Loucy (cell line): Measurements from ENCODE around the gene NKAP.

Experiments
- H2AFZ ChIP-seq: fragments of 200-600 bp; sonication (generic); 2 replicates; pipeline ENCODE4 v1.6.0; 2016; ENCODE audit warnings: antibody characterized with exemption, mild to moderate bottlenecking, low read length, moderate library complexity
- H3F3A ChIP-seq: fragments of 200-600 bp; 2 replicates; pipeline ENCODE4 v1.6.0; 2016; ENCODE audit warnings: antibody characterized with exemption, low read depth, mild to moderate bottlenecking
- H3K27me3 ChIP-seq: fragments of 200-600 bp; sonication (generic); 2 replicates; pipeline ENCODE4 v1.6.1; 2014; ENCODE audit warnings: low read length, mild to moderate bottlenecking; ENCODE audit not compliant: insufficient read depth, poor library complexity, severe bottlenecking
- H3K36me3 ChIP-seq: fragments of 200-600 bp; sonication (generic); 2 replicates; pipeline ENCODE4 v1.6.1; 2016; ENCODE audit warnings: low read length; ENCODE audit not compliant: insufficient read depth
- H3K4me1 ChIP-seq: fragments of 200-600 bp; sonication (generic); 2 replicates; pipeline ENCODE4 v1.5.1; 2014; ENCODE audit warnings: low read length, mild to moderate bottlenecking; ENCODE audit not compliant: insufficient read depth, poor library complexity, severe bottlenecking
- H3K4me2 ChIP-seq: fragments of 200-600 bp; sonication (generic); 2 replicates; pipeline ENCODE4 v1.6.0; 2014; ENCODE audit warnings: antibody characterized with exemption, low read length, low read depth, mild to moderate bottlenecking; ENCODE audit not compliant: poor library complexity, severe bottlenecking
- H3K4me3 ChIP-seq: fragments of 200-600 bp; sonication (generic); 2 replicates; pipeline ENCODE4 v1.5.1; 2014; ENCODE audit warnings: low read length, mild to moderate bottlenecking, mixed read lengths; ENCODE audit not compliant: poor library complexity, severe bottlenecking
- H3K79me2 ChIP-seq: fragments of 200-600 bp; sonication (generic); 2 replicates; pipeline ENCODE4 v1.6.1; 2014; ENCODE audit warnings: low read length; ENCODE audit not compliant: insufficient read depth
- H3K9ac ChIP-seq: fragments of 200-600 bp; sonication (generic); 2 replicates; pipeline ENCODE4 v1.6.0; 2014; ENCODE audit warnings: mild to moderate bottlenecking, low read depth, low read length, moderate library complexity; ENCODE audit not compliant: poor library complexity, severe bottlenecking
- H3K9me2 ChIP-seq: fragments of 200-600 bp; sonication (generic); replicated peaks from 2 replicates; pipeline ENCODE4 v1.6.1; 2016; ENCODE audit warnings: low read depth, low read length, mixed read lengths
- H3K9me3 ChIP-seq: fragments of 200-600 bp; sonication (generic); 2 replicates; pipeline ENCODE4 v1.6.1; 2014; ENCODE audit warnings: mild to moderate bottlenecking, antibody characterized with exemption, low read length, low read depth; ENCODE audit not compliant: insufficient read depth
- H4K20me1 ChIP-seq: fragments of 200-600 bp; sonication (generic); 2 replicates; pipeline ENCODE4 v1.6.0; 2014; ENCODE audit warnings: antibody characterized with exemption, low read length, mild to moderate bottlenecking; ENCODE audit not compliant: insufficient read depth, poor library complexity, severe bottlenecking
- EZH2phosphoT487 ChIP-seq: fragments of 200-600 bp; IDR thresholded peaks from 2 replicates; pipeline ENCODE4 v1.6.1; 2018; ENCODE audit warnings: antibody characterized with exemption, mild to moderate bottlenecking, moderate library complexity, borderline replicate concordance
- TF ChIP-seq, protein P1 (sequence below): fragments of 200-600 bp; sonication (generic); conservative IDR thresholded peaks from 2 replicates; pipeline ENCODE4 v1.5.1; 2014; ENCODE audit warnings: mild to moderate bottlenecking, antibody characterized with exemption, low read length

Gene NKAP

DNA sequence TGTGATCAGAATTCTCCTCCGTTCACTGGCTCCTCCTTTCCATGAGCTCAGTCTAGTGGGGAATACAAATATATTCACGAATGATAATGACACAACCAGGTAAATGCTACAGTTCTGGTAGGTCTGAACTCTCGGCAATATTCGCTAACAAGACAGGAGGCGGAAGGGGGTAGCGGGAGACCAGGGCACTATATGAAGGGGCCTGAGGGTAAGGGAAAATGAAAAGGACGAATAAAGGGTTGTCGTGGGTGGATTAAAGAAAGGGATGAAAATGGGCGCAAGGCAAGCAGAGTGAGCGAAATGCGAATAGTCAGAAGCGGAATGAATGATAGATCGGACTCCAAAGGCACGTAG is 743 bp downstream of the NKAP start:
- peaks cover 18% of the 10 kb centered on the region; the same call in 1 of the 2 replicates for H3K79me2 ChIP-seq
- H3K36me3 ChIP-seq: no peaks in the 10 kb centered on the region
- H3K9me2 ChIP-seq: no peaks in the 10 kb centered on the region
- H3K4me1 ChIP-seq: no peaks in the 10 kb centered on the region
- no peaks in the 10 kb centered on the region for H3K9me3 ChIP-seq
- peak overlapping the region; percentile 76 for H3K9ac ChIP-seq
- peak overlapping the region; percentile 98 for H2AFZ ChIP-seq
- peak overlapping the region; percentile 80 for H3K4me2 ChIP-seq
- TF ChIP-seq, protein P1, sequence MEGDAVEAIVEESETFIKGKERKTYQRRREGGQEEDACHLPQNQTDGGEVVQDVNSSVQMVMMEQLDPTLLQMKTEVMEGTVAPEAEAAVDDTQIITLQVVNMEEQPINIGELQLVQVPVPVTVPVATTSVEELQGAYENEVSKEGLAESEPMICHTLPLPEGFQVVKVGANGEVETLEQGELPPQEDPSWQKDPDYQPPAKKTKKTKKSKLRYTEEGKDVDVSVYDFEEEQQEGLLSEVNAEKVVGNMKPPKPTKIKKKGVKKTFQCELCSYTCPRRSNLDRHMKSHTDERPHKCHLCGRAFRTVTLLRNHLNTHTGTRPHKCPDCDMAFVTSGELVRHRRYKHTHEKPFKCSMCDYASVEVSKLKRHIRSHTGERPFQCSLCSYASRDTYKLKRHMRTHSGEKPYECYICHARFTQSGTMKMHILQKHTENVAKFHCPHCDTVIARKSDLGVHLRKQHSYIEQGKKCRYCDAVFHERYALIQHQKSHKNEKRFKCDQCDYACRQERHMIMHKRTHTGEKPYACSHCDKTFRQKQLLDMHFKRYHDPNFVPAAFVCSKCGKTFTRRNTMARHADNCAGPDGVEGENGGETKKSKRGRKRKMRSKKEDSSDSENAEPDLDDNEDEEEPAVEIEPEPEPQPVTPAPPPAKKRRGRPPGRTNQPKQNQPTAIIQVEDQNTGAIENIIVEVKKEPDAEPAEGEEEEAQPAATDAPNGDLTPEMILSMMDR: no peak
- TF ChIP-seq EZH2phosphoT487: no peak
- no peaks in the 10 kb centered on the region for H3K27me3 ChIP-seq
- H3K4me3 ChIP-seq: peak overlapping the region; percentile 91
- no peaks in the 10 kb centered on the region for H3F3A ChIP-seq
- H4K20me1 ChIP-seq: peaks cover 4% of the 10 kb centered on the region

DNA sequence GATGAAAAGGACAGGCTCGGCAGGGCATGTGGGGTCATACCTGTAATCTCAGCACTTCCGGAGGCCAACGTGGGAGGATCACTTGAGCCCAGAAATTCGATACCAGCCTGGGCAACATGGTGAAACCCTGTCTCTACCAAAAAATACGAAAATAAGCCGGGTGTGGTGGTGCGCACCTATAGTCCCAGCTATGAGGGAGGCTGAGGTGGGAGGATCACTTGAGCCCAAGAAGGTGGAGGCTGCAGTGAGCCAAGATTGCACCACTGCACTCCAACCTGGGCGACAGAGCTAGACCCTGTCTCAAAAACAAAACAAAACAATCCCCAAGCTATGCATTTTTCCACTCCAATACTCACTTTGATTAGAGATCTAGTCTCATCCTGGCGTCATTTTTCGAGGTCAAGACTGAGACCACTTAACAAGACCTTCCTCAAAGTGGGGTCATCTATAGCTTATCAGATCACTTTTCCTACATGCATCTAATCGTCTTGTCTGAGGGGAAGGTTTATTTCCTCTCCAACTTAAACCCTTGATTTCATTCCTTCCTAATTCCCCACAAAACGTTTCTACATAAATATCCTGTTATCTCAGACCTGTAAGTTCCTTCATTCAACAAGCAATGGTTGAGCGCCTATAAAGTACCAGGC is 1.3 kb downstream of the NKAP start:
- Histone ChIP-seq H3K9me3 (no peaks in the 10 kb centered on the region), H3K4me1 (no peaks in the 10 kb centered on the region), H3F3A (no peaks in the 10 kb centered on the region), H3K4me3 (peak overlapping the region; percentile 91), H3K9ac (peak overlapping the region; percentile 76), H3K79me2 (peaks cover 18% of the 10 kb centered on the region; the same call in 1 of the 2 replicates), H4K20me1 (peaks cover 4% of the 10 kb centered on the region), H2AFZ (no peak overlapping the region), H3K36me3 (no peaks in the 10 kb centered on the region), H3K27me3 (no peaks in the 10 kb centered on the region), H3K9me2 (no peaks in the 10 kb centered on the region), H3K4me2 (peak overlapping the region; percentile 80)
- TF ChIP-seq, protein P1: no peak
- no peak for TF ChIP-seq EZH2phosphoT487

DNA sequence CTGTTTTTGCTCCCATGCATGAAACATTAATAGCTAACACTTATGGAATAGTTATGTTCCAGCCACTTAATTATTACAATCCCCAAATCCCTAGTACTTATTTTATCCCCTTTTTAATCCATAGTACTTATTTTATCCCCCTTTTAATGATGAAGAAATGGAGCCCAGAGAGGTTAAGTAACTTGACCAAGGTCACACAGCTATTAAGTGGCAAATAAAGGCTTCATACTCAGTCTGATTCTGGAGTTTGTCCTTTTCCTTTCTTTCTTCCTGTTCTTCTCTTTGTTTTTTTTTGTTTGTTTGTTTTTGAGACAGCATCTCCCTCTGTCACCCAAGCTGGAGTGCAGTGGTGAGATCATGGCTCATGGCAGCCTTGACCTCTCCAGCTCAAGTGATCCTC is 2.2 kb downstream of the NKAP start:
- peaks cover 18% of the 10 kb centered on the region; the same call in 1 of the 2 replicates for H3K79me2 ChIP-seq
- H3K4me1 ChIP-seq: no peaks in the 10 kb centered on the region
- no peak overlapping the region for H2AFZ ChIP-seq
- no peaks in the 10 kb centered on the region for H3K36me3 ChIP-seq
- no peaks in the 10 kb centered on the region for H3K9me3 ChIP-seq
- H3K9ac ChIP-seq: no peak overlapping the region
- peak overlapping the region; percentile 80 for H3K4me2 ChIP-seq
- no peaks in the 10 kb centered on the region for H3K9me2 ChIP-seq
- H3K4me3 ChIP-seq: no peak overlapping the region
- no peaks in the 10 kb centered on the region for H3K27me3 ChIP-seq
- H3F3A ChIP-seq: no peaks in the 10 kb centered on the region
- TF ChIP-seq EZH2phosphoT487: no peak
- TF ChIP-seq, protein P1: no peak
- peaks cover 4% of the 10 kb centered on the region for H4K20me1 ChIP-seq
